Karpas-422 (cell line): ENCODE data around the gene AGL. TPM values are rescaled to one million over a fixed set of nuclear protein-coding genes. Genes with fewer than 3 reads are reported as not detected.
"Not testable (repeated sequence)": the region's sequence is repeated elsewhere in the genome, so short reads cannot be mapped to it uniquely, and the experiment has no call there.

Experiments
- DNase-seq: peaks from one replicate; pipeline ENCODE4 v3.0.0-alpha.2; 2015
- H2AFZ ChIP-seq: fragments of 200-600 bp; sonication (generic); 2 replicates; pipeline ENCODE4 v1.6.1; 2014; ENCODE audit warnings: antibody characterized with exemption, low read length, mixed read lengths
- H3K27ac ChIP-seq: fragments of 200-600 bp; sonication (generic); 2 replicates; pipeline ENCODE4 v1.5.1; 2014; ENCODE audit warnings: mild to moderate bottlenecking, low read length, moderate library complexity
- H3K27me3 ChIP-seq: fragments of 200-600 bp; sonication (generic); 2 replicates; pipeline ENCODE4 v1.6.1; 2014; ENCODE audit warnings: low read length, mixed read lengths
- H3K36me3 ChIP-seq: fragments of 200-600 bp; sonication (generic); 2 replicates; pipeline ENCODE4 v1.6.1; 2014; ENCODE audit warnings: low read length, mixed read lengths; ENCODE audit not compliant: insufficient read depth
- H3K4me1 ChIP-seq: fragments of 200-600 bp; sonication (generic); 2 replicates; pipeline ENCODE4 v1.6.1; 2014; ENCODE audit warnings: mild to moderate bottlenecking, low read length, mixed read lengths
- H3K4me2 ChIP-seq: fragments of 200-600 bp; sonication (generic); 2 replicates; pipeline ENCODE4 v1.6.1; 2014; ENCODE audit warnings: low read length, low read depth, mild to moderate bottlenecking; ENCODE audit not compliant: poor library complexity, severe bottlenecking
- H3K4me3 ChIP-seq: fragments of 200-600 bp; sonication (generic); 2 replicates; pipeline ENCODE4 v1.5.1; 2014; ENCODE audit warnings: mild to moderate bottlenecking, antibody characterized with exemption, low read length, mixed read lengths
- H3K79me2 ChIP-seq: fragments of 200-600 bp; sonication (generic); 2 replicates; pipeline ENCODE4 v1.6.1; 2014; ENCODE audit warnings: mild to moderate bottlenecking, low read length, mixed read lengths
- H3K9ac ChIP-seq: fragments of 200-600 bp; sonication (generic); 2 replicates; pipeline ENCODE4 v1.6.0; 2014; ENCODE audit warnings: low read length
- H3K9me2 ChIP-seq: fragments of 200-600 bp; sonication (generic), shearing (Covaris generic); replicated peaks from 2 replicates; pipeline ENCODE4 v1.6.0; 2014; ENCODE audit warnings: mild to moderate bottlenecking, low read length, moderate library complexity; ENCODE audit not compliant: insufficient read depth
- H3K9me3 ChIP-seq: fragments of 300-700, 200-600 bp; sonication (generic); 2 replicates; pipeline ENCODE4 v1.6.1; 2014; ENCODE audit warnings: low read length, mixed read lengths
- H4K20me1 ChIP-seq: fragments of 200-600 bp; sonication (generic); 2 replicates; pipeline ENCODE4 v1.6.1; 2014; ENCODE audit warnings: mild to moderate bottlenecking, antibody characterized with exemption, low read length, low read depth; ENCODE audit not compliant: insufficient read depth
- small RNA-seq: library from RNA; depleted of rRNA; stranded (forward); fragments of <200 nt; gene quantifications from one replicate; pipeline ENCODE3, GENCODE V24; 2014
- total RNA-seq: library from RNA; depleted of rRNA; stranded (reverse); fragments of >200 nt; shearing (Covaris generic); gene quantifications from 2 replicates; pipeline ENCODE4 v1.2.3, GENCODE V29; 2014; ENCODE audit warnings: low replicate concordance; rRNA removed

Gene AGL
- total RNA-seq, 1 experiment from 2014 or later = 49.5 TPM

GRCh38 chr1:99969260-99969728, 119.1 kb downstream of the AGL start:
- Histone ChIP-seq H3K4me2 (peak overlapping the region; percentile 89), H3K4me3 (peak overlapping the region; percentile 84), H2AFZ (peak overlapping the region; percentile 99), H3K36me3 (peaks cover 6% of the 10 kb centered on the region; the same call in 1 of the 2 replicates), H3K9ac (peak overlapping the region; percentile 80), H3K9me3 (no peaks in the 10 kb centered on the region), H3K27me3 (no peaks in the 10 kb centered on the region), H3K79me2 (peaks cover 48% of the 10 kb centered on the region), H3K9me2 (no peaks in the 10 kb centered on the region), H4K20me1 (no peaks in the 10 kb centered on the region), H3K4me1 (peaks cover 33% of the 10 kb centered on the region), H3K27ac (peak overlapping the region; percentile 66)
- DNase-seq = peak; percentile 66

GRCh38 chr1:99969729-99970621, 119.8 kb downstream of the AGL start, which contains the start of gene SLC35A3:
TSS of gene SLC35A3 (plus strand) at chr1:99969996. CDS start at chr1:99993555, 23,559 bp downstream.
- H3K27me3 ChIP-seq = no peaks in the 10 kb centered on the region
- peak; percentile 94 for DNase-seq
- peak within 1 kb of the TSS; percentile 89 for H3K4me2 ChIP-seq
- H3K27ac ChIP-seq = peak within 1 kb of the TSS; percentile 66
- no peaks in the 10 kb centered on the region for H3K9me2 ChIP-seq
- H2AFZ ChIP-seq = peak within 1 kb of the TSS; percentile 99
- H4K20me1 ChIP-seq = no peaks in the 10 kb centered on the region
- H3K9ac ChIP-seq = peak within 1 kb of the TSS; percentile 80
- H3K36me3 ChIP-seq = peaks cover 6% of the 10 kb centered on the region; the same call in 1 of the 2 replicates
- no peaks in the 10 kb centered on the region for H3K9me3 ChIP-seq
- peak within 1 kb of the TSS; percentile 84 for H3K4me3 ChIP-seq
- H3K79me2 ChIP-seq = peaks cover 55% of the 10 kb centered on the region
- H3K4me1 ChIP-seq = peaks cover 33% of the 10 kb centered on the region

GRCh38 chr1:99970713-99971255, 120.6 kb downstream of the AGL start:
- Histone ChIP-seq H3K27me3 (no peaks in the 10 kb centered on the region), H3K4me1 (peaks cover 33% of the 10 kb centered on the region), H3K4me2 (peak overlapping the region; percentile 89), H3K36me3 (peaks cover 11% of the 10 kb centered on the region; the same call in 1 of the 2 replicates), H3K27ac (peak overlapping the region; percentile 66; the same call in 1 of the 2 replicates), H3K79me2 (peaks cover 63% of the 10 kb centered on the region), H4K20me1 (no peaks in the 10 kb centered on the region), H3K9me3 (no peaks in the 10 kb centered on the region), H3K9ac (peak overlapping the region; percentile 80), H3K9me2 (no peaks in the 10 kb centered on the region), H2AFZ (no peak overlapping the region), H3K4me3 (peak overlapping the region; percentile 84)
- DNase-seq = no peak

DNA sequence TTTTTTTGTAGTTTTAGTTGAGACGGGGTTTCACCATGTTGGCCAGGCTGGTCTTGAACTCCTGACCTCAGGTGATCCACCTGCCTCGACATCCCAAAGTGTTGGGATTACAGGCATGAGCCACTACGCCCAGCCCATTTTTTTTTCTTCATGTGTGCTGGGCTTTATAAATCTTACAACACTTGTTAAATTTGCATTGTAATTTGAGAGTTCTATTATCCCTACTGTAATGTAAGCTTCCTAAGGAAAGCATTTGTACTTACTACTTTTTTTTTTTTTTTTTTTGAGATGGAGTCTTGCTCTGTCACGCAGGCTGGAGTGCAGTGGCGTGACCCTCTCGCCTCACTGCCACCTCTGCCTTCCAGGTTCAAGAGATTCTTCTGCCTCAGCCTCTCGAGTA, 121.9 kb downstream of the AGL start:
- not testable (repeated sequence) for H3K9ac ChIP-seq, H3K9me3 ChIP-seq, H3K4me3 ChIP-seq, DNase-seq, H3K27ac ChIP-seq, H3K27me3 ChIP-seq, H2AFZ ChIP-seq, H3K9me2 ChIP-seq, H4K20me1 ChIP-seq
- H3K79me2 ChIP-seq = peaks cover 76% of the 10 kb centered on the region
- peaks cover 33% of the 10 kb centered on the region for H3K4me1 ChIP-seq
- peak overlapping the region; percentile 20 for H3K4me2 ChIP-seq
- peaks cover 14% of the 10 kb centered on the region; the same call in 1 of the 2 replicates for H3K36me3 ChIP-seq

Small RNA genes within 50 kb of the gene (small RNA-seq; reads per million reads assigned to genes)
- not detected for gene AC096949.1

Other genes starting within 250 kb of the AGL start
- gene PALMD, start 204.2 kb upstream of the AGL start, total RNA-seq = not detected in 2 replicates
- 24.4 and 47.1 TPM in 2 replicates for gene FRRS1, start 83.7 kb upstream of the AGL start, total RNA-seq
- 25.1 and 66.2 TPM in 2 replicates for gene SLC35A3, start 119.6 kb downstream of the AGL start, total RNA-seq